Esophagus (tissue), 2 donors: Measurements from ENCODE around the gene NR3C1. TPM values are rescaled to one million over a fixed set of nuclear protein-coding genes. Genes with fewer than 3 reads are reported as not detected.
A peak's percentile ranks its signal among the peaks of the same experiment; 100 is the strongest.

ENCODE experiments used
- H3K27ac ChIP-seq, 2 donors: one replicate each; pipeline ENCODE4 v1.5.1; 2013; ENCODE audit warnings: low read depth in 2 of 2, mild to moderate bottlenecking in 2 of 2, inconsistent platforms in 1 of 2, low read length in 1 of 2, moderate library complexity in 1 of 2
- H3K27me3 ChIP-seq, 2 donors: one replicate each; pipeline ENCODE4 v1.6.1; 2013; ENCODE audit warnings: low read length in 2 of 2, control low read depth in 1 of 2, mild to moderate bottlenecking in 1 of 2; ENCODE audit not compliant: insufficient read depth in 2 of 2, control insufficient read depth in 1 of 2
- H3K36me3 ChIP-seq, 2 donors: one replicate each; pipeline ENCODE4 v1.6.1; 2013; ENCODE audit warnings: low read length in 1 of 2; ENCODE audit not compliant: control insufficient read depth in 2 of 2, insufficient read depth in 2 of 2
- H3K4me1 ChIP-seq, 2 donors: one replicate each; pipeline ENCODE4 v1.6.1; 2013; ENCODE audit warnings: low read length in 1 of 2; ENCODE audit not compliant: control insufficient read depth in 2 of 2, insufficient read depth in 2 of 2
- H3K4me3 ChIP-seq, 2 donors: one replicate each; pipeline ENCODE4 v1.5.1; 2013; ENCODE audit warnings: low read length in 2 of 2, mild to moderate bottlenecking in 2 of 2, low read depth in 1 of 2, moderate library complexity in 1 of 2
- H3K9me3 ChIP-seq, 2 donors: one replicate each; pipeline ENCODE4 v1.6.1; 2013; ENCODE audit warnings: mild to moderate bottlenecking in 2 of 2, low read depth in 1 of 2, low read length in 1 of 2, moderate library complexity in 1 of 2; ENCODE audit not compliant: control insufficient read depth in 2 of 2, insufficient read depth in 1 of 2
- WGBS, 2 donors: extraction: QIAGEN DNeasy Blood & Tissue Kit; methylation state at CpG; one replicate each; pipeline ENCODE4 v1.1.7; 2013; 5-methylcytosine and 5-hydroxymethylcytosine counted together
- polyA plus RNA-seq, 2 donors: library from polyadenylated mRNA; stranded (reverse); fragments of 200-250 nt; gene quantifications; one replicate each; pipeline ENCODE4 v1.2.3, GENCODE V29; 2013
- donor health status: healthy with polysubstance abuse.
- donor health status: Bipolar disorder and iron deficiency.

Gene NR3C1
- polyA plus RNA-seq, 2 donors = 8.6 to 10.7 TPM

GRCh38 chr5:143235423-143235822, 168.1 kb downstream of the NR3C1 start:
- H3K4me3 ChIP-seq = no peak overlapping the region
- peaks cover 0 to 2% of the 10 kb centered on the region in 2 donors for H3K4me1 ChIP-seq
- 55 to 61% methylated on average over 3 of the region's 3 CpGs for WGBS, 2 donors
- no peaks in the 10 kb centered on the region for H3K9me3 ChIP-seq
- H3K27ac ChIP-seq = peak overlapping the region in 1 of 2 donors; percentile 53
- H3K36me3 ChIP-seq = no peaks in the 10 kb centered on the region
- no peaks in the 10 kb centered on the region for H3K27me3 ChIP-seq

GRCh38 chr5:143234162-143234842, 169.2 kb downstream of the NR3C1 start:
- Histone ChIP-seq H3K27me3 (no peaks in the 10 kb centered on the region), H3K9me3 (no peaks in the 10 kb centered on the region), H3K27ac (no peak overlapping the region), H3K36me3 (no peaks in the 10 kb centered on the region), H3K4me3 (no peak overlapping the region), H3K4me1 (peaks cover 2% of the 10 kb centered on the region in 2 donors)
- WGBS, 2 donors = 56 to 73% methylated on average over 9 of the region's 9 CpGs

GRCh38 chr5:143233031-143233430, 170.5 kb downstream of the NR3C1 start:
- H3K4me1 ChIP-seq = peaks cover 2% of the 10 kb centered on the region in 2 donors
- no peaks in the 10 kb centered on the region for H3K9me3 ChIP-seq
- H3K27me3 ChIP-seq = no peaks in the 10 kb centered on the region
- no peak overlapping the region for H3K4me3 ChIP-seq
- 66 to 84% methylated on average over 2 of the region's 2 CpGs for WGBS, 2 donors
- H3K36me3 ChIP-seq = no peaks in the 10 kb centered on the region
- no peak overlapping the region for H3K27ac ChIP-seq

DNA sequence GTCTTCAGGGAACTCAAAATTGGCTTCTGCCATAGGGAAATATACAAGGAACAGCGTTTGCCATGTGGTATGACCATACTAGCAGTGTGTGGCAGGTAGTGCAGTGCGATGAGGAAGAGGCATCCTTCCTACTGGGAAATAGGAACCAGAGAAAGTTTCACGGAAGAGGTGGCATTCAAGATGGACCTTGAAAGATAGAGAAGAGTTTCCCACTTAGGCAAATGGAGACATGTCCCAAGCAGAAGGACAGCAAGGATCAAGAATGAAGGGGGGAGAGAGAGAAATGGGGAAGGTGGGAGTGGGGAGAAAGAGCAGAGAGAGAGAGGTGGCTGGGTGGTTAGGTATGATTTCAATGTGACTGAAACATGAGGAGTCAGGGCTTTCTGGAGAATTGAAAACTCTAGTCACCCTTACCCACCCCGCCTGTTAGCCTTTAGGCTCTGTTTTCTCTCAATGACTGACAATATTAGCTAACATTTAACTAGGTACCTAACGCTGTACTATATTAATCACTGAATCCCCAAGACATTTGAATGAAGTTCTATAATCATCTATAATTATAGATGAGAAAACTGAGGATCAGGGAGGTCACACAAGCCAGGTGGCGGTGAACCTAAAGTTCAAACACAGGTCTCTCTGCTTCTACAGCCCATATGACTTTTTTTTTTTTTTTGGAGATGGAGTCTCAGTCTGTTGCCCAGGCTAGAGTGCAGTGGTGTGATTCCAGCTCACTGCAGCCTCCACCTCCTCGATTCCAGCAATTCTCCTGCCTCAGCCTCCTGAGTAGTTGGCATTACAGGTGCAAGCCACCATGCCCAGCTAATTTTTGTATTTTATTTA, 171.3 kb downstream of the NR3C1 start:
- H3K27me3 ChIP-seq = no peaks in the 10 kb centered on the region
- H3K36me3 ChIP-seq = no peaks in the 10 kb centered on the region
- H3K27ac ChIP-seq = no peak overlapping the region
- H3K9me3 ChIP-seq = no peaks in the 10 kb centered on the region
- peaks cover 2% of the 10 kb centered on the region in 2 donors for H3K4me1 ChIP-seq
- no peak overlapping the region for H3K4me3 ChIP-seq
- 92 to 94% methylated on average over 7 of the region's 7 CpGs for WGBS, 2 donors

DNA sequence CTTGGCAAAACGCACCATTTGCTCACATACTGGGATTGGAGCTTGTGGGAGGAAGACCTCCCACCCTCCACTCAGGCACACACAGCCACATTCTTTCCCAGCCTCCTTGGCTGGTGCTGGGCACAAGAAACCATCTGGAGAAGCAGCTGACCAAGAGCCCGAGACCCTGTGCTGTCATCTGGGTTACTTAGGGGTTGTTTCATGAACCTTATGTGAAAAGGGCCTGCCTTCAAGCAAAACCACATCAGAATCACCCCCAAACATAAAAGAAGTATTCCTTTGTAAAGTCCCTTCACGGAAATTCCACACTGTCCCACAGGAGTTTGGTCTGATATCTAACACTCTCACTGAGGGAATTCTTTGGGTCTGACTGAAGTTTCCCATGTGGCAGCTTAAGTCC, 172.1 kb downstream of the NR3C1 start:
- Histone ChIP-seq H3K4me1 (peaks cover 2% of the 10 kb centered on the region in 2 donors), H3K27ac (no peak overlapping the region), H3K9me3 (no peaks in the 10 kb centered on the region), H3K4me3 (no peak overlapping the region), H3K36me3 (no peaks in the 10 kb centered on the region), H3K27me3 (no peaks in the 10 kb centered on the region)
- WGBS, 2 donors = 76 to 80% methylated on average over 3 of the region's 3 CpGs

DNA sequence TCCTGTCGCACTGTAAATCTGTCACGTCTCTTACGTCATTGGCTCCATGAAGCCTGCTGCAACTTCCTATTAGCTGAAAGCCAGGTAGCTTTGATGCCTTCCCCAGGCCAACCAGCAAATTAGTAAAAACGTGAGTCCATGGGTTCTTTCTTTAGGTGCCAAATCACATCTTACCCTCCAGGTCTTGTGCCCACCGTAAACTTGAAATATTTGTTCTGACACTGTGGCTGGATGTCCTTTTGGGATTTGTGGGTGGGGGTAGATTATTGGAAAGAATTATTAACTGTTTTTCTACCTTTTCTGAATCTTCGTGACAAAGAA, 172.8 kb downstream of the NR3C1 start:
- Histone ChIP-seq H3K4me1 (peaks cover 1 to 2% of the 10 kb centered on the region in 2 donors), H3K9me3 (no peaks in the 10 kb centered on the region), H3K36me3 (no peaks in the 10 kb centered on the region), H3K27ac (no peak overlapping the region), H3K27me3 (no peaks in the 10 kb centered on the region), H3K4me3 (no peak overlapping the region)
- WGBS, 2 donors = 89% methylated on average over 6 of the region's 6 CpGs

GRCh38 chr5:143229896-143230675, 173.4 kb downstream of the NR3C1 start:
- peaks cover 0 to 2% of the 10 kb centered on the region in 2 donors for H3K4me1 ChIP-seq
- H3K4me3 ChIP-seq = no peak overlapping the region
- H3K9me3 ChIP-seq = no peaks in the 10 kb centered on the region
- H3K27me3 ChIP-seq = no peaks in the 10 kb centered on the region
- no peak overlapping the region for H3K27ac ChIP-seq
- 62 to 63% methylated on average over 10 of the region's 10 CpGs for WGBS, 2 donors
- H3K36me3 ChIP-seq = no peaks in the 10 kb centered on the region

- peaks cover 0 to 2% of the 10 kb centered on the region in 2 donors for H3K4me1 ChIP-seq
- H3K27me3 ChIP-seq = no peaks in the 10 kb centered on the region
- WGBS, 2 donors = 71 to 77% methylated on average over 8 of the region's 8 CpGs
- H3K9me3 ChIP-seq = no peaks in the 10 kb centered on the region
- H3K36me3 ChIP-seq = no peaks in the 10 kb centered on the region
- H3K4me3 ChIP-seq = no peak overlapping the region
- no peak overlapping the region for H3K27ac ChIP-seq
Measured at GRCh38 chr5:143229426-143229895, 174.0 kb downstream of the NR3C1 start.

GRCh38 chr5:143228597-143229293, 174.7 kb downstream of the NR3C1 start:
- no peaks in the 10 kb centered on the region for H3K36me3 ChIP-seq
- no peaks in the 10 kb centered on the region for H3K9me3 ChIP-seq
- no peak overlapping the region for H3K4me3 ChIP-seq
- H3K27ac ChIP-seq = no peak overlapping the region
- peaks cover 0 to 2% of the 10 kb centered on the region in 2 donors for H3K4me1 ChIP-seq
- H3K27me3 ChIP-seq = no peaks in the 10 kb centered on the region
- 84 to 87% methylated on average over 8 of the region's 8 CpGs for WGBS, 2 donors
